HG02885 (cell line): ENCODE results near the gene TP53BP1.
"Not testable (repeated sequence)": the region's sequence is repeated elsewhere in the genome, so short reads cannot be mapped to it uniquely, and the experiment has no call there.

Source experiments
- ATAC-seq: cut with Tn5 transposase; IDR thresholded peaks from one replicate; pipeline ENCODE4 v1.9.1; 2021; ENCODE audit warnings: mild to moderate bottlenecking; ENCODE audit not compliant: unreplicated experiment, poor library complexity

TP53BP1 gene

DNA sequence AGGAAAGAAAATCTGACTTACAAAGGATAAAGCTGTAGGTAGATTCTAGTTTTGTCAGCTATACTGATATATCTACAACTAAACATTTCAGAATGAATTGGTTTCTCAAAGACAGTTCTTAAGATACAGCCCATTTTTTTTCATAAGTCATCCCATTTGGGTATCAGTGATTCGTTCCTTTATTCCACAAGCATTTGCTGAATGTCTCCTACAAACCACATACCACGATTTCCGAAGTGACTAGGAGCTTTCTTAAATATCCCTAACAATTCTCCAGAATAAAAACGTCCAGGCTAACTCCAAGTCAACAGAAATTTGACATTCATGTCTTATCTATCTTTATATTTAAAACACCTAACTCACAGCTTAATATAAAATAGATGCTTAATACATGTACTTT, 59.8 kb downstream of the TP53BP1 start:
- ATAC-seq = no peak

- no peak for ATAC-seq
These were observed 63.3 kb downstream of the TP53BP1 start for GRCh38 chr15:43429687-43430086.

DNA sequence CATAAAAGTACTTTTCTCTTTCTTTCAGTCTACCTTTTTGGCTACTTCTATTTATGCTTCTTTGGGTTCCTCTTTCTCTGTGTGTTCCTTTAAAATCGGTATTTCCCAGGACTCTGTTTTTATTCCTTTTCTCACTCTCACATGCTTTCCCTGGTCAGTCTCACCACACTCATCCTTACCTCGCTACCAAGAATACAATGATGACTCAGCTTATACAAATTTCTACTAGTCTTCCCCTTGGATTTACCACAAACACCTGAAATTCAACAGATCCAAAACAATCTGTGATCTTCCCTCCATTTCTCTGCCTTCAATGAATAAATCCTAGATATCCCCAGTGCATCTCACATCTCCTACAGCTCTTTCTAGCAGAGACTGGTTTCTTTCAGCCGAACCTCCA, 69.2 kb downstream of the TP53BP1 start:
- ATAC-seq = no peak

DNA sequence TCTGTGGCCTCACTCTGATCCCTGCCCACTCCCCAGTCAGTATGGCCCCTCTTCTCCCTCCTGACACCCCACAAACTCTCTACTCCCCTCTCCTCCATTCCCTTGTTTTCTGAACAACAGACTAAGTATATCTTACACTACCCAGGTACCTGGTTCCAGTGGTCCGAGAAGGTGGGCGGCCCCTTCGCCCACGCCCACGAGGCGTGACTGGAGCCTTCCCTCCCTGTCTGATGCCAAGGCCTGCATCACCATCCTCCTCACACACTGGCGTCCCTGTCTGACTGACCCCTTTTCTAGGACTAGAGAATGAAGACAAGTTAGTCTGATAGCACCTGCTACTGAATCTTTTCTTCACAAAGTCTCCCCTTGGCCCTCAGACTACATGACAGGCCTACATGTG, 72.1 kb downstream of the TP53BP1 start:
- ATAC-seq = no peak

DNA sequence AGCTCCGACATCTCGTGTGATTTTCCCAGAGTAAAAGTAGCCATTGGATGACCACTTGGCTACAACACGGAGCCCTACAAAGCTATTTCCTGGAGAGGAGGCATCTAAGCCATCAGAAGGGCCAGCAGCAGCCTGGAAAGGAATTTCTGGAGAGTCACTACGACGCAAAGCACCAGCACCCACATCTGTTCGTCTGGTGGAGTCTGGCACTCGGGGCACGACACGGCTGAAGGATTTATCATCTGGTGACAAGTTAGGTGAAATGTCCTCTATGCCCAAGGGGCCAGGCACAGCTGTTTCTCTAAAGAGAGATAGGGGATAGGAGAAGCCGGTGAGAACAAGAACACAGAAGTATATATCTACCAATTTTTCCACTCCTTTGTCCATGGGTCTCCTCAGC, 72.5 kb downstream of the TP53BP1 start:
- ATAC-seq = no peak

DNA sequence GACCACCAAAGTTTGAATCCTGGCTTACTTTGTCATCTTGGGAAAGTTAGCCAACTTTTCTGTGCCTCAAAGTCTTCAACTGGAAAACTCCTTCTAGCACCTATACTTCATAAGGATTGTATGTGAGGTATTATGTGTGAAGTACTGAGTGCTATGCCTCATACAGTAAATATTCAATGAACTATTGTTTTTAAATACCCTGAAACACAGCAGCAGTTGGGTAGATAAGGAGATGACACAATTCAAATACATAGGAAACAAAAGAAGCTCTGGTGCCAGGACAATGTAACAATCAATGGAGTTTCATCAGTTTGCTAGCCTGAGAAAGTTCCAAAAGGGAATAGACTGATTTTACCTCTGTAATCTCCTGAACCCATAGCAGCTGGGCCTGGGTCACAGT, 78.8 kb downstream of the TP53BP1 start:
- no peak for ATAC-seq

DNA sequence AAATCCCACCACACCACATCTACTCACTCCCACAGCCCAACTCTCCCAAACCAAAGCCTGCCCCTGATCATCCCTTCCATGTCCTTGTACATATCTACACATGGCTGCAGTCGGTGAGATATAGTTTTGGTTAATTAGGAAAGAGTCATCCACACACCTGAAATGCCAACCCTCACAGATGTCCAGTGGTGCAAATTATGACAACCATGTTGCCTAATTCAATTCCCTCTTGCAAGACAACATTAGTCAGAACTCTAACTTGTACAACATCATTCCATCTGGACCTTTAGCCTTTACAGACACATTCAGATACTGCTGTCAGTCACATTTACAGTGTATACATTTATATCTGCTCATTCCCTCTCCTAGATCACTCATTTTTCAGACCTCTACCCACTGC, 80.9 kb downstream of the TP53BP1 start:
- no peak for ATAC-seq

DNA sequence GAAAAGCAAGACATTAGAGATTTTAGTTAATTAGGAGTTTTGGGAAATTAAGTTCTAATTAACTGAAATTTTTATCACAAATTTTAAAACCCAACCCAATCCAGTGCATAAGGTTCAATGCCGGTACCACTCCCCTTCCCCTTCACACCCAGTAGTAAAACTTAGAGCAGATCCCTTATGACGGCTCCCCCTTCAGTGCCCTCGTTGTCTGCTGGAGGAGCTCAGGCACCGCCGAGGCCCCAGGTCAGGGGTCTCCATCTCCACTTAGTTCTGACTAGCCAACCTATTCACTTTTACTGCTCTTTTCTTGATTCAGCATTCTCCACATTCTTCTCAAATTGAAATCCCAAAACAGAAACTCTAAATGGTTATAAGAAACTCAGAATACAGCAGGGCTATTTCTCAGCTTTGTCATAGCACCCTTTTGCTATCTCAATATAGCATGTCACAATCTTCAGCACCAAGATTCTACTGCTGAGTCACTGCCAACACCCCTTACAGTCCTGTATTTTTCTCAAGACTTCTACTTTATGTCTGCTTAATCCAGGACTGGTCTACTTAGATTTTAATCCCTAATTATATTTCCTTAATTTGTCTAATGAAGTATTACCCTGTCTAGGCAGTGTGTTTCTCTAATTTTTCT, 82.3 kb downstream of the TP53BP1 start:
- no peak for ATAC-seq

- no peak for ATAC-seq
These were observed 84.2 kb downstream of the TP53BP1 start for GRCh38 chr15:43408789-43409188.

- ATAC-seq = no peak
These were observed 86.1 kb downstream of the TP53BP1 start for GRCh38 chr15:43406808-43407207.

GRCh38 chr15:43406189-43406588, 86.8 kb downstream of the TP53BP1 start:
- ATAC-seq = no peak

- ATAC-seq = no peak
These were observed 88.8 kb downstream of the TP53BP1 start for GRCh38 chr15:43404130-43404529.

GRCh38 chr15:43403616-43404015, 89.3 kb downstream of the TP53BP1 start:
- ATAC-seq = no peak

DNA sequence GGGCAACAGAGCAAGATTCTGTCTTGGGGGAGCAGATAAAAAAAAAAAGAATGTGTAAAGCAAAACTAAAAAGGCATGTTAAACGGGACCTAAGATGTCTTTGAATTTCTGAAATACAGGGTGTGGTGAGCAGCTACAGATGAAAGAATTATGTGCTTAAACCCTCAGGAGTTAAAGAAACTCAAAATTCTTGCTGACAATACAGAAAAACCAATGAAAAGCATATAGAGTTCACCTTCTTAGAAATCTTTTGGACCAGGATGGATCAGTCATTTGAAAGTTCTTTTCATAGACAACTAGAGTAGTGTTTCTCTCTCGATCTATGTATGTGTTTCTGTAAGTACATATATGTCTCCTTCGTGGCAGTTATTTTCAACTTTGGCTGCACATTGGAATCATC, 90.7 kb downstream of the TP53BP1 start:
- no peak for ATAC-seq

DNA sequence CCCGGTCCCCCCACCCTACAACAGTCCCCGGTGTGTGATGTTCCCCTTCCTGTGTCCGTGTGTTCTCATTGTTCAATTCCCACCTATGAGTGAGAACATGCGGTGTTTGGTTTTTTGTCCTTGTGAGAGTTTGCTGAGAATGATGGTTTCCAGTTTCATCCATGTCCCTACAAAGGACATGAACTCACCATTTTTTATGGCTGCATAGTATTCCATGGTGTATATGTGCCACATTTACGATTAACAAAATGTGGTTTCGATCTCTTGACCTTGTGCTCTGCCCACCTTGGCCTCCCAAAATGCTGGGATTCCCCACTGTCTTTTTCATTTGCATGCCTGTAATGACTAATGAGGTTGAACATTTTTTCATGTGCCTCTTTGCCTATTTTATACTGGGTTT, 99.4 kb downstream of the TP53BP1 start:
- not testable (repeated sequence) for ATAC-seq

DNA sequence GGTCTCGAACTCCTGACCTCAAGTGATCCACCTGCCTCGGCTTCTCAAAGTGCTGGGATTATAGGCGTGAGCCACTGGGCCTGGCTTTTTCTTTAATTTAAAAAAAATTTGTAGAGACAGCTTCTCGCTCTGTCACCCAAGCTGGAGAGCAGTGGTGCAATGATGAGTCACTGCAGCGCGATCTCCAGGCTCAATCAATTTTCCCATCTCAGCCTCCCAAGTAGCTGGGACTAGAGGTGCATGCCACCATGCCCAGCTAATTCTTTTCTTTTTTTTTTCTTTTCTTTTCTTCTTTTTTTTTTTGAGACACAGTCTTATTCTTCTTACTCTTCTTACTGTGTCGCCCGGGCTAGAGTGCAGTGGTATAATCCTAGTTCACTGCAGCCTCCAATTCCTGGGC, 102.2 kb downstream of the TP53BP1 start:
- no peak for ATAC-seq

- ATAC-seq = no peak
These were observed 109.9 kb downstream of the TP53BP1 start for GRCh38 chr15:43383070-43383469.

DNA sequence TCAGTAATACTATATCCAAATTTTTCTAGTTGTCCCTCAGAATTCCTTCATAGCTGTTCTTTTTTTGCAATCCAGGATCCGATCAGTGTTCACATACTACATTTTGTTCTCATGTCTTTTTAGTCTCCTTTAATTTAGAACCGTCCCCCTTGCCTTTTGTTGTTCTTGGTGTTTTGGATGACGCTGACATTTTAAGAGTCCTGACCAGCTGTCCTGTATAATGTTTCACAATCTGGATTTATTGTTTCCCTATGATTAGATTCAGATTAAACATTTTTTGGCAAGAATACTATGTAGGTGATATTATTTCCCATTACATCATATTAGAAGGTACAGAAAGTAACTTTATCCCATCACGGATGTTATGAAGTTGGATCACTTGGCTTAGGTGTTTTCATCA, 110.6 kb downstream of the TP53BP1 start:
- no peak for ATAC-seq

GRCh38 chr15:43378601-43379000, 114.4 kb downstream of the TP53BP1 start:
- ATAC-seq = no peak

DNA sequence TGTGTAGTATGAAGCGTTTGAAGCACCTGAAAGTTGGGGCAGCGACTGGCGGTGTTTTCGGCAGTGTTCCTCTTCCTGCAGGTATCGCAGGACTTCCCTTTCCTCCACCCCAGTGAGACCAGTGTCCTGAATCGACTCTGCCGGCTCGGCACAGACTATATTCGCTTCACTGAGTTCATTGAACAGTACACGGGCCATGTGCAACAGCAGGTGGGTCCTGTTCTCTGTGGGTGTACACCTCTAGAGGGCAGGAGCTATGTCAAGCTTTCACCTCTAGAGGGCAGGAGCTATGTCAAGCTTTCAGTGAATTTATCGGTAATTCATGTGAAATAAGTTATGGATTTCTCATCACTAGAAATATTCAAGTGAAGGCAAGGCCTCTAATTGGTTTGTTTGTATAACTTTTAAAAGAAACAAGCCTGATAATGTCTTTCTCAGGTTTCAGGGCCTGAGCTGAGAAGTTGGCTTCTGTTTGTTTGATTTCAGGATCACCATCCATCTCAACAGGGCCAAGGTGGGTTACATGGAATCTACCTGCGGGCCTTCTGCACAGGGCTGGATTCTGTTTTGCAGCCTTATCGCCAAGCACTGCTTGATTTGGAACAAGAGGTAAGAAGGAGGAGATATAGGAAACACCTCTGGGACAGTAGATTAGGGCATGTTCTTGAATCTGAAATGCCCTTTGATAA, 116.8 kb downstream of the TP53BP1 start:
- ATAC-seq = peak; percentile 54

- ATAC-seq = peak; percentile 86
These were observed 121.7 kb downstream of the TP53BP1 start, which contains the start of the genes TUBGCP4 and ZSCAN29 for GRCh38 chr15:43370975-43371974. Gene TUBGCP4 (plus strand): TSS chr15:43371101. CDS start chr15:43371355, 254 bp downstream. Gene ZSCAN29 (minus strand): TSS chr15:43371043. CDS start chr15:43369913, 1,130 bp downstream.
